HT-29 (cell line): ENCODE data around the gene TMEM222. TPM values are rescaled to one million over a fixed set of nuclear protein-coding genes. Genes with fewer than 3 reads are reported as not detected.
"Not testable (repeated sequence)": the region's sequence is repeated elsewhere in the genome, so short reads cannot be mapped to it uniquely, and the experiment has no call there.

Source experiments
- DNase-seq: peaks from one replicate; pipeline ENCODE4 v3.0.0-alpha.2; 2015; ENCODE audit warnings: low spot score
- small RNA-seq: library from RNA; depleted of rRNA; stranded (forward); fragments of <200 nt; gene quantifications from one replicate; pipeline ENCODE3, GENCODE V24; 2014
- total RNA-seq: library from RNA; depleted of rRNA; stranded (reverse); fragments of >200 nt; shearing (Covaris generic); gene quantifications from 2 replicates; pipeline ENCODE4 v1.2.3, GENCODE V29; 2014; rRNA removed

Gene TMEM222
- total RNA-seq, 1 experiment from 2014 or later: 90.2 TPM

- DNase-seq: no peak
Observed at GRCh38 chr1:27377760-27378495, 56.0 kb downstream of the TMEM222 start.

GRCh38 chr1:27379564-27380122 is 57.7 kb downstream of the TMEM222 start:
- no peak for DNase-seq

GRCh38 chr1:27380224-27380623 is 58.3 kb downstream of the TMEM222 start:
- no peak for DNase-seq

- DNase-seq: no peak
Observed at GRCh38 chr1:27380766-27381733, 59.1 kb downstream of the TMEM222 start.

GRCh38 chr1:27381969-27382762 is 60.2 kb downstream of the TMEM222 start:
- no peak for DNase-seq

GRCh38 chr1:27383039-27383605 is 61.2 kb downstream of the TMEM222 start, which contains the start of gene CD164L2:
Gene CD164L2 (minus strand): TSS chr1:27383333. CDS start chr1:27383239, 94 bp downstream.
- DNase-seq: peak; percentile 65

DNA sequence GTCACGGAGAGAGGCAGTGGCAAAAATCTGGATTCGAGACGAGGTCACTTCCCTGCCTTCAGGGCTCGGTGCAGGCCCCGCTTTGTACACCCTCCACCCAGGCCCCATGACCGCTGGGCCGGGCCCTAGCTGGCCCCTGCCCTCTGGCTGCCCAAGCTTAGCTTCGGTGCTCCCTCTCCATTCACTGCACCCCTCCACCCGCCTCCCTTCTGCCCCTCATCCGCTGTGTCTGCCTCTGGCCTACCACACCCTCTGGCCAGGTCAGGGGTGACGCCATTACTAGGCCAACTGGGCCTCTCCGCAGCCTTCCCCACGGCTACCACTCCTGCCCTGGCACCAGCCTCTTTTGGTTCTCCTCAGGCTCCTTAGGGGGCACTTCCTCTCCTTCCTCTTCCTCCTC is 61.7 kb downstream of the TMEM222 start:
- DNase-seq: no peak

DNA sequence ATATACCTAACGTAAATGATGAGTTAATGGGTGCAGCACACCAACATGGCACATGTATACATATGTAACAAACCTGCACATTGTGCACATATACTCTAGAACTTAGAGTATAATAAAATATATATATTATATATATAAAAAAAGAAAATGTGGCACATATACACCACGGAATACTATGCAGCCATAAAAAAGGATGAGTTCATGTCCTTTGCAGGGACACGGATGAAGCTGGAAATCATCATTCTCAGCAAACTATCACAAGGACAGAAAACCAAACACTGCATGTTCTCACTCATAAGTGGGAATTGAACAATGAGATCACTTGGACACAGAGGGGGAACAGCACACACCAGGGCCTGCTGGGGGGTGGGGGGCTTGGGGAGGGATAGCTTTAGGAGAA is 62.8 kb downstream of the TMEM222 start:
- not testable (repeated sequence) for DNase-seq

Small RNAs within 50 kb of the gene (small RNA-seq; reads per million reads assigned to genes)
- not detected for gene RNU6-48P

Other genes with a start within 250 kb of the TMEM222 start
- gene SLC9A1, start 167.0 kb upstream of the TMEM222 start, total RNA-seq: 10.0 and 10.6 TPM in 2 replicates
- 21.3 and 24.3 TPM in 2 replicates for gene WDTC1, start 87.5 kb upstream of the TMEM222 start, total RNA-seq
- 17.1 and 21.9 TPM in 2 replicates for gene SYTL1, start 19.9 kb downstream of the TMEM222 start, total RNA-seq
- 17.0 and 19.7 TPM in 2 replicates for gene MAP3K6, start 44.8 kb downstream of the TMEM222 start, total RNA-seq
- not detected in 2 replicates for gene FCN3, start 52.7 kb downstream of the TMEM222 start, total RNA-seq
- gene CD164L2, start 61.2 kb downstream of the TMEM222 start, total RNA-seq: not detected in 2 replicates
- 2.1 and 2.6 TPM in 2 replicates for gene GPR3, start 70.5 kb downstream of the TMEM222 start, total RNA-seq
- gene WASF2, start 168.0 kb downstream of the TMEM222 start, total RNA-seq: 21.5 and 23.9 TPM in 2 replicates